Pancreas (tissue), 10 donors: ENCODE data around the gene TAF1B. TPM values are rescaled to one million over a fixed set of nuclear protein-coding genes. Genes with fewer than 3 reads are reported as not detected.

Source experiments
- ATAC-seq, 4 donors: fragments of 200-7000 bp; cut with Tn5 transposase; one replicate each; pipeline versions ENCODE4 v1.8.0 to v1.9.1; 2020; ENCODE audit warnings: mild to moderate bottlenecking in 4 of 4, moderate library complexity in 4 of 4
- DNase-seq, 6 donors: peaks; one replicate each; pipeline ENCODE4 v3.0.0-alpha.2; 2020
- FAIRE-seq: peaks from 2 replicates; lab custom pipeline; 2012; peaks lifted over from hg19 to GRCh38; lab: Jason Lieb, UNC
- H3K27ac ChIP-seq, 4 donors: fragments of 200-600 bp; sonication (generic); 1 replicate in 3 of 4; 2 replicates in 1 of 4; pipeline versions ENCODE4 v1.5.0 to v1.8.0; 2020
- H3K27me3 ChIP-seq, 4 donors: fragments of 200-600 bp; one replicate each; pipeline ENCODE4 v1.8.0; 2021
- H3K36me3 ChIP-seq, 3 donors: fragments of 200-600 bp; sonication (generic) in 1 of 3; one replicate each; pipeline versions ENCODE4 v1.5.0 to v1.8.0; 2020 to 2021
- H3K4me1 ChIP-seq, 3 donors: fragments of 200-600 bp; one replicate each; pipeline ENCODE4 v1.8.0; 2021
- H3K4me3 ChIP-seq, 4 donors: fragments of 200-600 bp; sonication (generic) in 2 of 4; one replicate each; pipeline versions ENCODE4 v1.5.0 to v1.8.0; 2020 to 2021
- H3K9me3 ChIP-seq, 4 donors: fragments of 200-600 bp; one replicate each; pipeline ENCODE4 v1.8.0; 2021
- WGBS, 2 donors: extraction: QIAGEN DNeasy Blood & Tissue Kit; methylation state at CpG; one replicate each; pipeline ENCODE4 v1.1.7; 2013; 5-methylcytosine and 5-hydroxymethylcytosine counted together
- intact Hi-C, 3 donors: fragments of 100-400 bp; cut with DNase I; formaldehyde crosslinking; loops; one replicate each; pipeline versions ENCODE4 v1.11.1 to v1.14.2; 2022
- polyA plus RNA-seq, 2 donors: library from polyadenylated mRNA; stranded (reverse); fragments of 200-250 nt; gene quantifications; one replicate each; pipeline ENCODE4 v1.2.3, GENCODE V29; 2013
- total RNA-seq, 6 donors: library from RNA; stranded (reverse); fragmentation: NEBNext Ultra II Directional in 4 of 6; extraction: Animal tissue kit (Norgen Biotek cat#: 25700) in 4 of 6; gene quantifications; one replicate each; pipeline versions ENCODE4 v1.2.1 to v1.2.4, GENCODE V29; 2021 to 2023
- TF ChIP-seq, protein P1 (sequence below), 4 donors: fragments of 200-600 bp; sonication (generic) in 3 of 4; IDR thresholded peaks; one replicate each; pipeline versions ENCODE4 v1.5.0 to v1.8.0; 2021; ENCODE audit warnings: antibody characterized with exemption in 4 of 4
- donor health status: healthy with polysubstance abuse.
- donor health status: DM: no; HTN: no; CAD: no; lungs with moderate emphysema.
- donor health status: DM: no; HTN: no; CAD: no.
- donor health status: control.
- donor health status: control.
- donor health status: Bipolar disorder and iron deficiency.
- donor health status: DM: yes; HTN: yes; CAD: no.
- donor health status: DM: no; HTN: no; CAD: no.
- donor health status: DM: no; HTN: no; CAD: no.
- donor health status: DM: yes; HTN: yes; CAD: no.

Gene TAF1B
- total and polyA plus RNA-seq, 8 donors, result 2.3 to 11.4 (median 5.8) TPM

DNA sequence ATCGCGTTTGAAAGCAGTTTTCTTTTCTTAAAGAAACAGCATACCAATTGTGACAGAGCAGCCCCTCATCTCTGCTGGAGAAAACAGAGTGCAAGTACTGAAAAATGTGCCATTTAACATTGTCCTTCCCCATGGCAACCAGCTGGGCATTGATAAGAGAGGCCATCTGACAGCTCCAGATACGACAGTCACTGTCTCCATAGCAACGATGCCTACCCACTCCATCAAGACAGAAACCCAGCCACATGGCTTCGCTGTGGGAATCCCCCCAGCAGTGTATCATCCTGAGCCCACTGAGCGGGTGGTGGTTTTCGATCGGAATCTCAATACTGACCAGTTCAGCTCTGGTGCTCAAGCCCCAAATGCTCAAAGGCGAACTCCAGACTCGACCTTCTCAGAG, 117.7 kb downstream of the TAF1B start:
- Histone ChIP-seq H3K27ac (no peak overlapping the region), H3K36me3 (peaks cover 0 to 5% (median 0%) of the 10 kb centered on the region in 3 donors), H3K27me3 (no peaks in the 10 kb centered on the region), H3K4me1 (no peaks in the 10 kb centered on the region), H3K9me3 (no peaks in the 10 kb centered on the region), H3K4me3 (no peak overlapping the region)
- intact Hi-C loops, result no loop called here
- ATAC-seq (no peak), DNase-seq (no peak), FAIRE-seq (no peak)
- WGBS, 2 donors, result 82 to 85% methylated on average over 10 of the region's 10 CpGs
- TF ChIP-seq, protein P1, sequence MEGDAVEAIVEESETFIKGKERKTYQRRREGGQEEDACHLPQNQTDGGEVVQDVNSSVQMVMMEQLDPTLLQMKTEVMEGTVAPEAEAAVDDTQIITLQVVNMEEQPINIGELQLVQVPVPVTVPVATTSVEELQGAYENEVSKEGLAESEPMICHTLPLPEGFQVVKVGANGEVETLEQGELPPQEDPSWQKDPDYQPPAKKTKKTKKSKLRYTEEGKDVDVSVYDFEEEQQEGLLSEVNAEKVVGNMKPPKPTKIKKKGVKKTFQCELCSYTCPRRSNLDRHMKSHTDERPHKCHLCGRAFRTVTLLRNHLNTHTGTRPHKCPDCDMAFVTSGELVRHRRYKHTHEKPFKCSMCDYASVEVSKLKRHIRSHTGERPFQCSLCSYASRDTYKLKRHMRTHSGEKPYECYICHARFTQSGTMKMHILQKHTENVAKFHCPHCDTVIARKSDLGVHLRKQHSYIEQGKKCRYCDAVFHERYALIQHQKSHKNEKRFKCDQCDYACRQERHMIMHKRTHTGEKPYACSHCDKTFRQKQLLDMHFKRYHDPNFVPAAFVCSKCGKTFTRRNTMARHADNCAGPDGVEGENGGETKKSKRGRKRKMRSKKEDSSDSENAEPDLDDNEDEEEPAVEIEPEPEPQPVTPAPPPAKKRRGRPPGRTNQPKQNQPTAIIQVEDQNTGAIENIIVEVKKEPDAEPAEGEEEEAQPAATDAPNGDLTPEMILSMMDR (IDR thresholded peaks at IDR 0.05), result no peak

DNA sequence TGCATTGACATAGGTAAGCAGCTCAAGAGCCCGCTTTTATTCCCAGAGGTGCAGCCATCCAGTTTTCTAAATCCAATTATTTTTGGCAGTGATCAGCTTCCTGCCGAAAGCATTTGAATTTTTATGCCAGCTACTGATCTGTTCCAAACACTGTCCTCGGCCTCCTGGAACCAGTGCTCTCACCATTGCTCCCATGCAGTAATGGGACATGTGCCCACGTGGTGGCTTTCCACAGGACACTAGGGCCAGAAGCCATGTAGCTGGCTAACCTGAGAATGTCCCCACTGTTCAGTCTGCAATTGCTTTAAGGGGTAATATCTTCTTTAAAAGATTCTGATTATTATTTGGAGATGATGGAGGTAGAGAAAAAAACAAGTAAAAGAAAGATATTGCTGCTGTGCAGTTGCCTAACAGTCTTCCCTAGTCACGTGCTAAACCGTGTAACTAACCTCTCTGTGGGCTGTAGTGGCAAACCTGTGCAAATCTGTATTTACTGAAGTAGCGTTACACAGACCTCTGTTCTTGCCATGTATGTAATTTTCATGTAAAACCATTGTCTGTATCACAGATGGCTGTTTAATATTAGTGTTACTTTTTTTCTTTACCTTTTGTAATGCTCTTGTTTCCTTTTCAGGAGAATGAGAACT, 121.2 kb downstream of the TAF1B start:
- Histone ChIP-seq H3K27me3 (no peaks in the 10 kb centered on the region), H3K27ac (no peak overlapping the region), H3K9me3 (no peaks in the 10 kb centered on the region), H3K4me3 (no peak overlapping the region), H3K4me1 (no peaks in the 10 kb centered on the region), H3K36me3 (peaks cover 0 to 5% (median 0%) of the 10 kb centered on the region in 3 donors)
- WGBS, 2 donors, result 87 to 89% methylated on average over 7 of the region's 7 CpGs
- TF ChIP-seq, protein P1 (IDR thresholded peaks at IDR 0.05), result no peak
- no peak for FAIRE-seq
- ATAC-seq, result no peak
- DNase-seq, result no peak
- intact Hi-C loops, result no loop called here

DNA sequence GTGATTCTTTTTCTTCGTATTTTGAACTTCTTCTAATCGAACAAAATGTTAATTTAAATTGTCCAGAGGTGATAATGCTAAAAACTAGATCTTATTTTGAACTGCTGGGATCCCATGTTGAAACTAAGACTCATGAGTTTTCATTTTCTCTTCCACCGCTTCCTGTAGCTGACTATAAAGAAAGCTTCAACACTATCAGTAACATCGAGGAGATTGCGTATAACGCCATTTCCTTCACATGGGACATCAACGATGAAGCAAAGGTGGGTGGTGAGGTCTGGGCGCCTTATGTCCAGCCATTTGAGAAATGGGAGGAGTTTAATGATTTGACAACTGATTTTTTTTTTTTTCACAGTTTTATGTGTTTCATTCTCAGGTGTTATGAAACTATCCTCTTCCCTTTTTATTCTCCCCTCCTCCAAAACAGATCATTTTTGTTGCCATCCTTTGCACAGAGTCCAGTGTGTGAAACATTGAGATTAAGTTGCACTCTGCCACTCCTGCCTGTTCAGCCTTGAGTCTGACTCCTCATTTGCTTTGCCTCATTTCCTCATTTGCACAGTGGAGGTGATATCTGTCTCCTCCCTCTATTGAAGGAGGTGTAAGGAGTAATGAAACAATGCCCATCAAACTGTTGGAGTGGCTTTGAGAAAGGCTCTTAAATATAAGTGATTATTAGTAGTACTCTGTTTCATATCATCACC, 122.0 kb downstream of the TAF1B start:
- TF ChIP-seq, protein P1 (IDR thresholded peaks at IDR 0.05), result no peak
- H3K4me1 ChIP-seq, result no peaks in the 10 kb centered on the region
- intact Hi-C loops, result no loop called here
- no peaks in the 10 kb centered on the region for H3K27me3 ChIP-seq
- peaks cover 0 to 5% (median 0%) of the 10 kb centered on the region in 3 donors for H3K36me3 ChIP-seq
- DNase-seq (no peak), FAIRE-seq (no peak), ATAC-seq (no peak)
- H3K9me3 ChIP-seq, result no peaks in the 10 kb centered on the region
- 89 to 90% methylated on average over 8 of the region's 8 CpGs for WGBS, 2 donors
- H3K27ac ChIP-seq, result no peak overlapping the region
- H3K4me3 ChIP-seq, result no peak overlapping the region

DNA sequence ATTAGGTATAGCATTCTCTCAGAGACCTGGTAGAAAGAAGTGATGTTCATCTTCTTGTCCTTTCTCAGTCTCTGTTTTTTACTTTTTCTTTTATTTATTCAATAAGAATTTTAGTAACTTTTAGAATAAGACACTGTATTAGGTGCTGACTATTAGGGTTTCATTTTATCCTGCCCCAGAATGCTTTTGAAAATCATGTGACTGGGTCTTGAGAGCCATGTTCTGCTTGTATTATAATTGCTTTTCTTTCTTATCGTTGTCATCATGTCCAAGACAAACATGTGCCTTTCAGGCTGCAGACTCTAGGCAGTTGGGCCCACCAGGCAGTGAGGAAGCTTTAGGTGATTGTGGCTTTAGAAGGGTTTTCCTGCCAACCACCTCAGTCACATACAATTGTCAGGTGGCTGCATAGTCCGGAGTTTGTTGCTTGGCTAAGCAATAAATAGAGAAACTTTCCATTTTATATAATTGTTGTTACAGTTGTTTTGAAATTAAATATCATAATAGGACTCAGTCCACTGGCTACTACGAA, 123.3 kb downstream of the TAF1B start:
- H3K9me3 ChIP-seq, result no peaks in the 10 kb centered on the region
- WGBS, 2 donors, result 74 to 78% methylated on average over 3 of the region's 3 CpGs
- H3K27me3 ChIP-seq, result no peaks in the 10 kb centered on the region
- TF ChIP-seq, protein P1 (IDR thresholded peaks at IDR 0.05), result no peak
- no peak overlapping the region for H3K27ac ChIP-seq
- no peak for ATAC-seq
- peaks cover 0 to 5% (median 0%) of the 10 kb centered on the region in 3 donors for H3K36me3 ChIP-seq
- intact Hi-C loops, result no loop called here
- no peak overlapping the region for H3K4me3 ChIP-seq
- DNase-seq, result no peak
- H3K4me1 ChIP-seq, result no peaks in the 10 kb centered on the region
- no peak for FAIRE-seq
